DND-41 (cell line): ENCODE data around the gene DSTYK.

Source experiments
- ATAC-seq: fragments of 200-7000 bp; cut with Tn5 transposase; 3 replicates; pipeline ENCODE4 v1.9.1; 2021; ENCODE audit warnings: low read depth; ENCODE audit not compliant: insufficient read depth
- DNase-seq: peaks from one replicate; pipeline ENCODE4 v3.0.0-alpha.2; 2020
- H2AFZ ChIP-seq: 2 replicates; pipeline ENCODE4 v1.6.0; 2012; ENCODE audit warnings: low read depth, low read length
- H3K27ac ChIP-seq: 2 replicates; pipeline ENCODE4 v1.5.1; 2012; ENCODE audit warnings: low read length, inconsistent platforms
- H3K27me3 ChIP-seq: fragments of 200-600 bp; sonication (generic); 2 replicates; pipeline ENCODE4 v1.6.0; 2012; ENCODE audit warnings: low read length, mild to moderate bottlenecking, inconsistent platforms; ENCODE audit not compliant: insufficient read depth, poor library complexity
- H3K36me3 ChIP-seq: 2 replicates; pipeline ENCODE4 v1.5.1; 2012; ENCODE audit warnings: low read length, inconsistent platforms; ENCODE audit not compliant: insufficient read depth
- H3K4me1 ChIP-seq: 2 replicates; pipeline ENCODE4 v1.5.1; 2012; ENCODE audit warnings: mild to moderate bottlenecking, low read length; ENCODE audit not compliant: insufficient read depth
- H3K4me2 ChIP-seq: 2 replicates; pipeline ENCODE4 v1.6.0; 2012; ENCODE audit warnings: mild to moderate bottlenecking, moderate library complexity, low read length, inconsistent platforms; ENCODE audit not compliant: insufficient read depth
- H3K4me3 ChIP-seq, 2 experiments: fragments of 200-600 bp in 1 of 2; shearing (Covaris generic) in 1 of 2; 2 replicates each; pipeline ENCODE4 v1.5.1; 2012 to 2016; ENCODE audit warnings: inconsistent platforms in 2 of 2, low read length in 2 of 2, mild to moderate bottlenecking in 2 of 2, low read depth in 1 of 2, moderate library complexity in 1 of 2
- H3K79me2 ChIP-seq: 2 replicates; pipeline ENCODE4 v1.6.0; 2012; ENCODE audit warnings: low read length, inconsistent platforms; ENCODE audit not compliant: insufficient read depth
- H3K9ac ChIP-seq: 2 replicates; pipeline ENCODE4 v1.6.0; 2012; ENCODE audit warnings: low read depth, mild to moderate bottlenecking, inconsistent platforms, low read length, moderate library complexity
- H3K9me3 ChIP-seq: 2 replicates; pipeline ENCODE4 v1.5.1; 2012; ENCODE audit warnings: low read length, moderate library complexity, mild to moderate bottlenecking, inconsistent platforms; ENCODE audit not compliant: insufficient read depth, severe bottlenecking
- H4K20me1 ChIP-seq: 2 replicates; pipeline ENCODE4 v1.6.0; 2012; ENCODE audit warnings: low read length; ENCODE audit not compliant: insufficient read depth
- EZH2 ChIP-seq: IDR thresholded peaks from 3 replicates; pipeline ENCODE4 v1.6.1; 2012; ENCODE audit warnings: borderline replicate concordance, low read depth, mild to moderate bottlenecking, moderate library complexity, low read length, inconsistent platforms; ENCODE audit not compliant: severe bottlenecking
- TF ChIP-seq, protein P1 (sequence below): IDR thresholded peaks from 2 replicates; pipeline ENCODE4 v1.5.1; 2012; ENCODE audit warnings: borderline replicate concordance, low read length, moderate library complexity, mild to moderate bottlenecking; ENCODE audit not compliant: poor library complexity, severe bottlenecking; ENCODE audit errors: extremely low read depth

DSTYK gene

DNA sequence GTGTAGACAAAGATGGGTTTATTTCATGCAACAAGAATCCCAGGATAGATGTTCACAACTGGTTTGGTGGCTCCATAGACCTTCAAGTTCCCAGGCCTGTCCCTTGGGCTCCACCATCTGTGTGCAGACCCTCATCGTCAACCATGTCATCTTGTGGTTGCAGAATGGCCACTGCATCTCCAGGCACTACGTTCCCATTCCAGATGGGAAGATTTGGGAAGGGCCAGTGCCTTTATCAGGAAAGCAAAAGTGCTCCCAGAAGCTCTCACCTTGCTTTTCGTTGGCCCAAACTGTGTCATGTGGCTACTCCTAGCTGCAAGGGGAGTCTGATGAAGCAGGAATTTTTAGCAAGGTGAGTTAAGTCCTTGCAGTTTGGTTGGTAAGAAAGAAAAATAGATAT is 29.1 kb upstream of the DSTYK start:
- Histone ChIP-seq H3K9ac (no peak overlapping the region), H4K20me1 (no peaks in the 10 kb centered on the region; the same call in 1 of the 2 replicates), H3K4me3 (no peak overlapping the region), H3K36me3 (no peaks in the 10 kb centered on the region), H3K9me3 (no peaks in the 10 kb centered on the region), H3K4me1 (no peaks in the 10 kb centered on the region), H2AFZ (no peak overlapping the region), H3K79me2 (no peaks in the 10 kb centered on the region), H3K27me3 (no peaks in the 10 kb centered on the region), H3K4me2 (no peak overlapping the region), H3K27ac (no peak overlapping the region)
- TF ChIP-seq, protein P1, sequence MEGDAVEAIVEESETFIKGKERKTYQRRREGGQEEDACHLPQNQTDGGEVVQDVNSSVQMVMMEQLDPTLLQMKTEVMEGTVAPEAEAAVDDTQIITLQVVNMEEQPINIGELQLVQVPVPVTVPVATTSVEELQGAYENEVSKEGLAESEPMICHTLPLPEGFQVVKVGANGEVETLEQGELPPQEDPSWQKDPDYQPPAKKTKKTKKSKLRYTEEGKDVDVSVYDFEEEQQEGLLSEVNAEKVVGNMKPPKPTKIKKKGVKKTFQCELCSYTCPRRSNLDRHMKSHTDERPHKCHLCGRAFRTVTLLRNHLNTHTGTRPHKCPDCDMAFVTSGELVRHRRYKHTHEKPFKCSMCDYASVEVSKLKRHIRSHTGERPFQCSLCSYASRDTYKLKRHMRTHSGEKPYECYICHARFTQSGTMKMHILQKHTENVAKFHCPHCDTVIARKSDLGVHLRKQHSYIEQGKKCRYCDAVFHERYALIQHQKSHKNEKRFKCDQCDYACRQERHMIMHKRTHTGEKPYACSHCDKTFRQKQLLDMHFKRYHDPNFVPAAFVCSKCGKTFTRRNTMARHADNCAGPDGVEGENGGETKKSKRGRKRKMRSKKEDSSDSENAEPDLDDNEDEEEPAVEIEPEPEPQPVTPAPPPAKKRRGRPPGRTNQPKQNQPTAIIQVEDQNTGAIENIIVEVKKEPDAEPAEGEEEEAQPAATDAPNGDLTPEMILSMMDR = no peak
- no peak for TF ChIP-seq EZH2
- DNase-seq = no peak
- no peak for ATAC-seq

DNA sequence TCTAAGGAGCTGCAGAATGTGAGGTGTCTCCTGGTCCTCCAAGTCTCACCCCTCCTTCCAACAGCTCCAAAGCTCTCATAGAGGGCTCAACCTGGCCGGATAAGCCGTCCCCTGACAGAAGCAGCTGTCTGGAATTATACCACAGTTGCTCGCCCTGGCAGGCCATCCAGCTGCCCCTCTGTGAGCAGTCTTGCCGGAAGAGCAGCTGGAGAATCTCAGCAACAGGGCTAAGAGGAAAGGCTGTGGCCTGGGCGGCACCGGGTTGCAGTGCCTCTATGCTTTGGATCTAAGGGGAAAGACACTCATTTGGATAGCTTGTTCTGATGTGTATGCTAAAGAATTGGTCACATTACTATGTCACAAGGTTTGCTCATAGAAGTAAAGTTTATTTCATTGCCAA is 28.6 kb upstream of the DSTYK start:
- no peak overlapping the region for H3K27ac ChIP-seq
- H4K20me1 ChIP-seq = no peaks in the 10 kb centered on the region
- no peak overlapping the region for H3K9ac ChIP-seq
- H3K27me3 ChIP-seq = no peaks in the 10 kb centered on the region
- ATAC-seq (no peak), DNase-seq (no peak)
- H3K79me2 ChIP-seq = no peaks in the 10 kb centered on the region
- H2AFZ ChIP-seq = no peak overlapping the region
- H3K4me2 ChIP-seq = no peak overlapping the region
- H3K4me1 ChIP-seq = no peaks in the 10 kb centered on the region
- H3K36me3 ChIP-seq = no peaks in the 10 kb centered on the region
- H3K9me3 ChIP-seq = no peaks in the 10 kb centered on the region
- no peak for TF ChIP-seq EZH2
- TF ChIP-seq, protein P1 = no peak
- no peak overlapping the region for H3K4me3 ChIP-seq

- TF ChIP-seq, protein P1 = no peak
- TF ChIP-seq EZH2 = no peak
- no peak overlapping the region for H3K4me3 ChIP-seq
- H3K9me3 ChIP-seq = no peaks in the 10 kb centered on the region
- no peaks in the 10 kb centered on the region for H3K4me1 ChIP-seq
- no peaks in the 10 kb centered on the region for H3K79me2 ChIP-seq
- no peaks in the 10 kb centered on the region for H4K20me1 ChIP-seq
- ATAC-seq = no peak
- no peak overlapping the region for H3K4me2 ChIP-seq
- DNase-seq = no peak
- H3K9ac ChIP-seq = no peak overlapping the region
- no peaks in the 10 kb centered on the region for H3K36me3 ChIP-seq
- no peak overlapping the region for H3K27ac ChIP-seq
- no peak overlapping the region for H2AFZ ChIP-seq
- H3K27me3 ChIP-seq = no peaks in the 10 kb centered on the region
These were observed 27.6 kb upstream of the DSTYK start for GRCh38 chr1:205239078-205239477.
